ENCODE measurements around the gene TOR1B. TPM values are rescaled to one million over a fixed set of nuclear protein-coding genes. Genes with fewer than 3 reads are reported as not detected.
"Not testable (repeated sequence)": the region's sequence is repeated elsewhere in the genome, so short reads cannot be mapped to it uniquely, and the experiment has no call there.

TOR1B gene
- total RNA-seq, 5 donors from 2014 or later (not counting 1 experiment from before 2014, with no cell fraction given): 19.3 to 31.0 (median 26.4) TPM

- H3K9me3 Mint-ChIP-seq: no peaks in the 10 kb centered on the region
- H3K36me3 Mint-ChIP-seq: no peaks in the 10 kb centered on the region
- Histone ChIP-seq H3K27ac (ENCODE audit: low read length) (no peak overlapping the region), H3K27me3 (replicated peaks in 1 of 2; ENCODE audit: control insufficient read depth in 2 of 2, extremely low read depth in 1 of 2, insufficient read depth in 2 of 2, low read length in 1 of 2) (peaks cover 0 to 25% of the 10 kb centered on the region in 2 experiments), H3K4me3 (ENCODE audit: control insufficient read depth in 1 of 2, extremely low read depth in 1 of 2, low read length in 1 of 2) (no peak overlapping the region), H3K4me1 (ENCODE audit: control insufficient read depth in 1 of 2, extremely low read depth in 1 of 2, insufficient read depth in 2 of 2, low read length in 2 of 2) (peaks cover 0 to 16% of the 10 kb centered on the region in 2 experiments), H3K36me3 (ENCODE audit: control insufficient read depth in 2 of 2, extremely low read depth in 1 of 2, insufficient read depth in 1 of 2, low read length in 1 of 2) (no peaks in the 10 kb centered on the region), H3K9me3 (no peaks in the 10 kb centered on the region)
- H3K27me3 Mint-ChIP-seq: peaks cover 0 to 16% of the 10 kb centered on the region in 2 donors
- no peak overlapping the region for H3K27ac Mint-ChIP-seq
- no peak for DNase-seq
- ChIA-PET CTCF (interaction anchor here (1.3 kb wide), 2 partner anchors 14 to 44 kb away, joined by 6 read pairs; no protein-coding TSS in a partner anchor), POLR2A (interaction anchor here in 1 of 2 donors (0.5 kb wide), 1 partner anchor 642 kb away, joined by 3 read pairs; no protein-coding TSS in a partner anchor)
- no peak overlapping the region for H3K4me3 Mint-ChIP-seq
- H3K4me1 Mint-ChIP-seq: peaks cover 10 to 12% (median 10%) of the 10 kb centered on the region in 3 donors
- no peak for ATAC-seq (replicated peaks in 1 of 4)
- 78% methylated on average over 6 of the region's 8 CpGs for WGBS (ENCODE audit: insufficient coverage)
Measured at GRCh38 chr9:129781131-129781530, 21.9 kb upstream of the TOR1B start.

GRCh38 chr9:129781981-129782380 is 21.0 kb upstream of the TOR1B start:
- Mint-ChIP-seq H3K4me1 (peaks cover 8 to 10% (median 10%) of the 10 kb centered on the region in 3 donors), H3K9me3 (no peaks in the 10 kb centered on the region), H3K36me3 (no peaks in the 10 kb centered on the region), H3K4me3 (no peak overlapping the region), H3K27me3 (peaks cover 3 to 15% of the 10 kb centered on the region in 2 donors), H3K27ac (no peak overlapping the region)
- peaks cover 0 to 22% of the 10 kb centered on the region in 2 experiments for H3K27me3 ChIP-seq (replicated peaks in 1 of 2; ENCODE audit: control insufficient read depth in 2 of 2, extremely low read depth in 1 of 2, insufficient read depth in 2 of 2, low read length in 1 of 2)
- H3K9me3 ChIP-seq: no peaks in the 10 kb centered on the region
- no peak overlapping the region for H3K4me3 ChIP-seq (ENCODE audit: control insufficient read depth in 1 of 2, extremely low read depth in 1 of 2, low read length in 1 of 2)
- ATAC-seq (replicated peaks in 1 of 4) (no peak), DNase-seq (no peak)
- no peaks in the 10 kb centered on the region for H3K36me3 ChIP-seq (ENCODE audit: control insufficient read depth in 2 of 2, extremely low read depth in 1 of 2, insufficient read depth in 1 of 2, low read length in 1 of 2)
- peaks cover 0 to 12% of the 10 kb centered on the region in 2 experiments for H3K4me1 ChIP-seq (ENCODE audit: control insufficient read depth in 1 of 2, extremely low read depth in 1 of 2, insufficient read depth in 2 of 2, low read length in 2 of 2)
- H3K27ac ChIP-seq (ENCODE audit: low read length): no peak overlapping the region
- ChIA-PET CTCF (interaction anchor here (0.7 to 1.5 kb wide), 4 partner anchors 15 to 129 kb away, joined by 3 to 10 read pairs (median 6); no protein-coding TSS in a partner anchor), POLR2A (interaction anchor here (0.5 to 0.7 kb wide), 2 partner anchors 570 to 643 kb away, joined by 3 to 7 read pairs; no protein-coding TSS in a partner anchor)
- 60% methylated on average over 1 of the region's 5 CpGs for WGBS (ENCODE audit: insufficient coverage)

GRCh38 chr9:129783516-129784361 is 19.2 kb upstream of the TOR1B start:
- Histone ChIP-seq H3K27me3 (replicated peaks in 1 of 2; ENCODE audit: control insufficient read depth in 2 of 2, extremely low read depth in 1 of 2, insufficient read depth in 2 of 2, low read length in 1 of 2) (peaks cover 0 to 14% of the 10 kb centered on the region in 2 experiments), H3K36me3 (ENCODE audit: control insufficient read depth in 2 of 2, extremely low read depth in 1 of 2, insufficient read depth in 1 of 2, low read length in 1 of 2) (no peaks in the 10 kb centered on the region), H3K27ac (ENCODE audit: low read length) (no peak overlapping the region), H3K9me3 (no peaks in the 10 kb centered on the region), H3K4me3 (ENCODE audit: control insufficient read depth in 1 of 2, extremely low read depth in 1 of 2, low read length in 1 of 2) (no peak overlapping the region), H3K4me1 (ENCODE audit: control insufficient read depth in 1 of 2, extremely low read depth in 1 of 2, insufficient read depth in 2 of 2, low read length in 2 of 2) (peaks cover 0 to 3% of the 10 kb centered on the region in 2 experiments)
- Mint-ChIP-seq H3K9me3 (no peaks in the 10 kb centered on the region), H3K27ac (no peak overlapping the region), H3K4me1 (peaks cover 0 to 4% (median 2%) of the 10 kb centered on the region in 3 donors), H3K27me3 (peaks cover 7 to 14% of the 10 kb centered on the region in 2 donors), H3K36me3 (no peaks in the 10 kb centered on the region), H3K4me3 (no peak overlapping the region)
- DNase-seq: peak; percentile 40 to 82 (median 61)
- 40% methylated on average over 3 of the region's 14 CpGs for WGBS (ENCODE audit: insufficient coverage)
- POLR2A ChIA-PET: interaction anchor here (0.6 to 0.7 kb wide), 3 partner anchors 44 to 173 kb away, joined by 3 to 6 read pairs (median 3); no protein-coding TSS in a partner anchor
- ATAC-seq (replicated peaks in 1 of 4): peak; percentile 94 to 99 (median 98)
- CTCF ChIA-PET: interaction anchor here (0.5 to 1.1 kb wide), 9 partner anchors 46 to 653 kb away, joined by 3 to 8 read pairs (median 5); no protein-coding TSS in a partner anchor

- H3K4me1 ChIP-seq (ENCODE audit: control insufficient read depth in 1 of 2, extremely low read depth in 1 of 2, insufficient read depth in 2 of 2, low read length in 2 of 2); ATAC-seq (replicated peaks in 1 of 4); H3K27ac Mint-ChIP-seq; H3K4me1 Mint-ChIP-seq; H3K36me3 ChIP-seq (ENCODE audit: control insufficient read depth in 2 of 2, extremely low read depth in 1 of 2, insufficient read depth in 1 of 2, low read length in 1 of 2); H3K4me3 Mint-ChIP-seq; H3K4me3 ChIP-seq (ENCODE audit: control insufficient read depth in 1 of 2, extremely low read depth in 1 of 2, low read length in 1 of 2); H3K9me3 ChIP-seq; H3K27ac ChIP-seq (ENCODE audit: low read length); POLR2A ChIA-PET; DNase-seq; H3K9me3 Mint-ChIP-seq; H3K36me3 Mint-ChIP-seq; H3K27me3 ChIP-seq (replicated peaks in 1 of 2; ENCODE audit: control insufficient read depth in 2 of 2, extremely low read depth in 1 of 2, insufficient read depth in 2 of 2, low read length in 1 of 2): not testable (repeated sequence)
- CTCF ChIA-PET: interaction anchor here (0.6 to 1.4 kb wide), 3 partner anchors 48 to 147 kb away, joined by 3 read pairs; no protein-coding TSS in a partner anchor
- 86% methylated on average over 7 of the region's 11 CpGs for WGBS (ENCODE audit: insufficient coverage)
- peaks cover 6 to 14% of the 10 kb centered on the region in 2 donors for H3K27me3 Mint-ChIP-seq
Measured at GRCh38 chr9:129784970-129785369, 18.0 kb upstream of the TOR1B start.

- POLR2A ChIA-PET: interaction anchor here in 1 of 2 donors (0.7 kb wide), 1 partner anchor 162 kb away, joined by 4 read pairs; no protein-coding TSS in a partner anchor
- no peaks in the 10 kb centered on the region for H3K9me3 Mint-ChIP-seq
Measured at GRCh38 chr9:129785866-129786265, 17.1 kb upstream of the TOR1B start.

GRCh38 chr9:129786481-129786880 is 16.5 kb upstream of the TOR1B start:
- CTCF ChIA-PET: interaction anchor here (0.7 kb wide), 2 partner anchors 139 to 653 kb away, joined by 4 to 12 read pairs; no protein-coding TSS in a partner anchor
- peaks cover 5 to 9% (median 9%) of the 10 kb centered on the region in 3 donors for H3K4me1 Mint-ChIP-seq
- no peaks in the 10 kb centered on the region for H3K9me3 Mint-ChIP-seq

More at GRCh38 chr9:129785866-129786265, 17.1 kb upstream of the TOR1B start:
- Mint-ChIP-seq H3K4me3 (no peak overlapping the region), H3K27ac (no peak overlapping the region), H3K36me3 (no peaks in the 10 kb centered on the region), H3K4me1 (peaks cover 5 to 9% (median 9%) of the 10 kb centered on the region in 3 donors), H3K27me3 (peaks cover 6 to 14% of the 10 kb centered on the region in 2 donors)
- Histone ChIP-seq H3K4me3 (ENCODE audit: control insufficient read depth in 1 of 2, extremely low read depth in 1 of 2, low read length in 1 of 2) (no peak overlapping the region), H3K27ac (ENCODE audit: low read length) (no peak overlapping the region), H3K27me3 (replicated peaks in 1 of 2; ENCODE audit: control insufficient read depth in 2 of 2, extremely low read depth in 1 of 2, insufficient read depth in 2 of 2, low read length in 1 of 2) (peaks cover 0 to 9% of the 10 kb centered on the region in 2 experiments), H3K9me3 (no peaks in the 10 kb centered on the region), H3K36me3 (ENCODE audit: control insufficient read depth in 2 of 2, extremely low read depth in 1 of 2, insufficient read depth in 1 of 2, low read length in 1 of 2) (no peaks in the 10 kb centered on the region), H3K4me1 (ENCODE audit: control insufficient read depth in 1 of 2, extremely low read depth in 1 of 2, insufficient read depth in 2 of 2, low read length in 2 of 2) (peaks cover 0 to 11% of the 10 kb centered on the region in 2 experiments)
- DNase-seq (no peak), ATAC-seq (replicated peaks in 1 of 4) (no peak)
- no CpG with 5 or more reads among the region's 1 CpG for WGBS (ENCODE audit: insufficient coverage)
- CTCF ChIA-PET: interaction anchor here (0.7 to 1.4 kb wide), 4 partner anchors 49 to 653 kb away, joined by 3 to 12 read pairs (median 4); no protein-coding TSS in a partner anchor

More at GRCh38 chr9:129786481-129786880, 16.5 kb upstream of the TOR1B start:
- Mint-ChIP-seq H3K4me3 (no peak overlapping the region), H3K27me3 (peaks cover 6 to 14% of the 10 kb centered on the region in 2 donors), H3K27ac (no peak overlapping the region), H3K36me3 (no peaks in the 10 kb centered on the region)
- H3K36me3 ChIP-seq (ENCODE audit: control insufficient read depth in 2 of 2, extremely low read depth in 1 of 2, insufficient read depth in 1 of 2, low read length in 1 of 2): no peaks in the 10 kb centered on the region
- no peak overlapping the region for H3K27ac ChIP-seq (ENCODE audit: low read length)
- no peak overlapping the region for H3K4me3 ChIP-seq (ENCODE audit: control insufficient read depth in 1 of 2, extremely low read depth in 1 of 2, low read length in 1 of 2)
- WGBS (ENCODE audit: insufficient coverage): 95% methylated on average over 10 of the region's 10 CpGs
- no peaks in the 10 kb centered on the region for H3K9me3 ChIP-seq
- no peak for DNase-seq
- H3K4me1 ChIP-seq (ENCODE audit: control insufficient read depth in 1 of 2, extremely low read depth in 1 of 2, insufficient read depth in 2 of 2, low read length in 2 of 2): peaks cover 0 to 11% of the 10 kb centered on the region in 2 experiments
- ATAC-seq (replicated peaks in 1 of 4): no peak
- peaks cover 0 to 9% of the 10 kb centered on the region in 2 experiments for H3K27me3 ChIP-seq (replicated peaks in 1 of 2; ENCODE audit: control insufficient read depth in 2 of 2, extremely low read depth in 1 of 2, insufficient read depth in 2 of 2, low read length in 1 of 2)
- POLR2A ChIA-PET: interaction anchor here in 1 of 2 donors (0.7 kb wide), 1 partner anchor 162 kb away, joined by 4 read pairs; no protein-coding TSS in a partner anchor
